SH-SY5Y (cell line): ENCODE results near the gene FAM161A.

Experiments
- GATA2 ChIP-seq: IDR thresholded peaks from 2 replicates; pipeline ENCODE4 v1.6.1; 2011; ENCODE audit warnings: mild to moderate bottlenecking, low read depth, low read length
- GATA3 ChIP-seq: IDR thresholded peaks from 2 replicates; pipeline ENCODE4 v1.6.1; 2011; ENCODE audit warnings: low read depth, mild to moderate bottlenecking, low read length, moderate library complexity

Gene FAM161A

GRCh38 chr2:61802548-61802947 is 51.3 kb downstream of the FAM161A start:
- no peak for TF ChIP-seq GATA2
- no peak for TF ChIP-seq GATA3

DNA sequence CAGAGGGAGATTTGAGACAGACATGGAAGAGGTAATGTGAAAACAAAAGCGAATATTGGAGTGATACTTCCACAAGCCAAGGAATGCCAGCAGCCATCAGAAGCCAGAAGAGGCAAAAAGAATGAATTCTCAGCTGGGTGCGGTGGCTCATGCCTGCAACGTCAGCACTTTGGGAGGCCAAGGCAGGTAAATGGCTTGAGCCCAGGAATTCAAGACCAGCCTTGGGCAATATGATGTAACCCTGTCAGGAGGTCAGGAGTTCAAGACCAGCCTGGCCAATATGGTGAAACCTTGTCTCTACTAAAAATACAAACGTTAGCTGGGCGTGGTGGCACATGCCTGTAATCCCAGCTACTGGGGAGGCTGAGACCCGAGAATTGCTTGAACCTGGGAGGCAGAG is 54.8 kb downstream of the FAM161A start:
- TF ChIP-seq GATA3 (no peak), GATA2 (no peak)

- TF ChIP-seq GATA3 (no peak), GATA2 (no peak)
Observed at GRCh38 chr2:61795408-61795807, 58.5 kb downstream of the FAM161A start.

DNA sequence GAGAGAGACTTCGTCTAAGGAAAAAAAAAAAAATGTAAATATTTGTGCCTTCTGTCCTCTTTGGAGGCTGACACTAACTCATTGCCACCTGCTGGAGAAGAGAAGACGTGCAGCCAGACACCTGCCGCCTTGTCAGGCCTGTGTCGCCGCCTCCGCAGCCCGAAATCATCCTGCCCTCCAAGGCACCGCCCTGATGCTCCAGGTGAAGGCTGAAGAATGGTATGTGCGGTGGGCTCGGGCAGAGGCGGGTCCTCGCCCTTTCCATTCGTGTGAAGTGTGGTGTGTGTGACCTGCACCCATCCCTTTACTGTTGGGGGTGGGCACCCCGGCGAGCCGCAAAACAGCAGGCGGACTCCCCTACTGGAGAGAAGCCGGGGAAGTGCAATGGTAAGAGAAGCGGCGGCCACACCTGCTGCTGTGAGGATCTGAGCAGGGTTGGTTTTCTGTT is 60.4 kb downstream of the FAM161A start:
- TF ChIP-seq GATA3 (no peak), GATA2 (no peak)

DNA sequence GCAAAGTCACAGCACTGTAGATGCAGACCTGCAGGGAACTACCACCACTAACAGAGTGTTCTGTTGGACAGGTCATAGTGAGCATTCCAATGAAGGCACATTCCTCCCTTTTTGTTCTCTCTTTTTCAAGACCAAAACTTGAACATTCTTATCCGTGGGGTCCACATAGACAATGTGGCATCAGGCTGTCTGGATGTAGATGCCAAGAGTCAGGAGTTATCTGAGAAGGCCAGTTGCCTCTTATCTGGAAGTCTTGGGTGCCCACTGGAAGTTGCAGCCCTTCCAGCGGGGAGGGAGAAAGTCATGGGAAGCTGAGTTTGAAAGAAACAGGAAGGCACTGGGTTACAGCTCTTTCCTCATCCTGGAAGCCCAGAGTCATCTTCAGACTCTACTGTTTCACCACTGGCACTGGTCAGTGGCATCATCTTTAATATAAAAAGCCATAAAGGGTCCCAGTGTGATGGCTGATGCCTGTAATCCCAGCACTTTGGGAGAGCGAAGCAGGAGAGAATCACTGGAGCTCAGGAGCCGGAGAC is 61.4 kb downstream of the FAM161A start:
- TF ChIP-seq GATA3, result no peak
- TF ChIP-seq GATA2, result no peak

GRCh38 chr2:61789807-61790602 is 63.9 kb downstream of the FAM161A start:
- no peak for TF ChIP-seq GATA3
- no peak for TF ChIP-seq GATA2

DNA sequence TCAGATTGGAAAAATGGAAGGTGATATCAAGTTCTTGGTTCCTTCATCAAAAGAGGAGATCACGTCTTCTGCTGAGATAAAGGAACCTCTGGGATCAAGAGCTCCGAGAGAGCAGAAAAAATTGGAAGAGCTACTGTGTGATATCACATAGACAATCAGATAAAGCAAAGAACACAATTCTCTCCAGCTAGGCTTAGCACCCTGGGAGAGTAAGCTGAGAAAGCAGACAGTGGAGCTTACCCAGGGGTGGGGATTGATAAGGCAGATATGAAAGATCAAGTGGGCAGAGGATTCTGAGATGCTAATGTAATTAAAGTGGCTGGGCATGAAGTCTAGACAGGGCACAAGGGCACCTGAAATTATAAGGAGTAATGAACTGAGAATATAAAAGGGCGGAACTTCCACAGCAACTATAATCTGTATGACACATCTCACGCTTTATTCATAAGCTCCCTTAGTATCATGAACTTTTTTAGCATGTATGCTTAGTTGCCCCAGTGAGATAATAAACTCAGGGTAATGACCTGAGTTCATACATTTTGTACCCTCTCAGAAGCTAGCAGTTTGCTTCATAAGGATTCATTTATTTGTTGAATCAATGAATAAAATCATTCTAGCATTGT is 65.8 kb downstream of the FAM161A start:
- TF ChIP-seq GATA3, result no peak
- no peak for TF ChIP-seq GATA2

DNA sequence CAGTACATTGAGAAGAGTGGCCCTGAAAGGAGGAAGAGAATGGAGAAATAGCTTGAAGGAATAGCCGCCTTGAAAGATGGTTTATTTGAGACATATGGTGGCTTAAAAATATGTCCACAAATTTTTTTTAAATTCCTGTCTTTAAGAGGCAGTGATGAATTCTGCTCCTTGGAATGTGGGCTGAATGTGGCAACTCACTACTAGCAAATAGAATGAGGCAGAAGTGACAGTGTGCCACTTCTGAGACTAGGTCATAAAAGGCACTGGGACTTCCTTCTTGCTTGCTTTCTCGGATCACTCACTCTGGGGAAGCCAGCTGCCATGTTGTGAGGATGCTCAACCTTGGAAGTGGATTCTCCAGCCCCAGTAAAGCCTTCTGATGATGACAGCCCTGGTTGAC is 67.0 kb downstream of the FAM161A start:
- TF ChIP-seq GATA3, result no peak
- TF ChIP-seq GATA2, result no peak

- no peak for TF ChIP-seq GATA2
- TF ChIP-seq GATA3, result no peak
Observed at GRCh38 chr2:61785583-61785982, 68.3 kb downstream of the FAM161A start.

- TF ChIP-seq GATA2, result no peak
- no peak for TF ChIP-seq GATA3
Observed at GRCh38 chr2:61784643-61785042, 69.2 kb downstream of the FAM161A start.

- no peak for TF ChIP-seq GATA3
- no peak for TF ChIP-seq GATA2
Observed at GRCh38 chr2:61775956-61776570, 77.8 kb downstream of the FAM161A start.
